HG02678 (cell line): ENCODE results near the gene GSTCD.
"Not testable (repeated sequence)": the region's sequence is repeated elsewhere in the genome, so short reads cannot be mapped to it uniquely, and the experiment has no call there.

ENCODE experiments used
- ATAC-seq: cut with Tn5 transposase; IDR thresholded peaks from one replicate; pipeline ENCODE4 v1.9.1; 2021; ENCODE audit warnings: mild to moderate bottlenecking, moderate library complexity; ENCODE audit not compliant: unreplicated experiment

Gene GSTCD, protein sequence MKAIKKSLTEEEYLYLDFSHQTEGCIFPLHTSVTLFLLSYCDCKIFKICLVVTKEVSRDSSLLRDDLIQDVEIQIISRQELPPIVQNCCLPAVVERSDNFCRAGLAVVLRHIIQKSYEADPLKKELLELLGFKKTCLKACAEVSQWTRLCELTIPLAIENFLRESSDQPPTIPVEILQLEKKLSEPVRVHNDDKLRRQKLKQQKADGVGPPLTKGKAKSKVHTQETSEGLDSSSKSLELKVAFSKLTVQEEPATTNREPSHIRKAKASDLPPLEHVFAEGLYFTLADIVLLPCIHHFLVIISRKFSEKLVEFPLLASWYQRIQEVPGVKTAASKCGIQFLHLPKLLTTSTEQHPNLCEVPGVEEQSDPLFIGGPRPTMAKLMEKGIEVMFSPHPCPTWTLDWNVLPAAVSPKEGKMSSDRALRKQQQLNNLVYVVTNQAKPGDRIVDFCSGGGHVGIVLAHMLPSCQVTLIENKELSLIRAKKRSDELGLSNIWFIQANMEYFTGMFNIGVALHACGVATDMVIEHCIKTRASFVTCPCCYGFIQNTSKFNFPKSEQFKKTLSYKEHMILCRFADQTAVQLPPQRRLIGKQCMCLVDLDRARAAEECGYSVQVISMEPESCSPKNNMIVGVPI

DNA sequence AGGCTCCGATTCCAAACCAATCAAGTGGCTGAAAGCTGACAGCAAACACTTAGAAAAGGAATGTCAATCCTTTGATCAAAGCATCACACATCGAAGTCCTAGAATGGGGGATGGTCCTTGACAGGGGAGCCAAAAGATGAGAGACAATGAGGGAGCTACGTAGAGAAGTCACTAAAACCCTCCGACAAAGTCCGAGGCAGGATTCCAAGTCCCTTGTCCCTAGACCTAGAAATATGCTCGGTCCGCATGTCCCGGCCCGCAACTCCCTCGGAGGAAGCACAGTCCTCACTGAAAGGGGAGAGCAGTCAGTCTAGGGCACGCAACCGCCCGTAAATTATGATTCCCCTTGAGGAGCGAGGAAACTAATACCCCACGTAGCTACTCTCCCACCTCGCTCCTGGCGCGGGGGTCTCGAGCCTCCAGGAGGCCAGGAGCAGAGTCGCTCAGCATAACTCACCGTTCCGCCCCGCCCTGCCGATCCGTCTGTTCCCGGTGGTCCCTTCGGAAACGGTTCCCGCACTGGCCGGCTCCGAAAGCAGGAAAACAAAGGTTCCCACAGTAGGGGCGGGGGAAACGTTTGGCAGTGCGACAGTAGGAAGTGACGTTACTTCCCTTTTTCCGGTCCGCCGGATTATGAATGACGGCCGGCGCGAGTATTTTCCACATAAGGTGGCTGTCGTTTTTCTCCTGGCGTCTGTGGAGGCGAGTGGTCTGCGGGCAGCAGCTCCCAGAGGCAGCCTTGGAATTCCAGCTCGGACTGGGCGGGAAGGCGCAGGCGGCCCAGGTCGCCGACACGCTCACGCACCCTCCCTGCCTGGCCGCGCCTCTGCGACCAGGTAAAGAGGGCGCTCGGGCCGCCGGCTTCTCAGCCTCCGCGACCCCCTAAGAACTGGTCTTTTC is at the start of gene GSTCD, which contains the start of gene INTS12:
TSS of gene GSTCD (plus strand) at position 604 of the 900 bp plus-strand sequence. CDS start 8,830 bp downstream, outside the sequence.
TSS of gene INTS12 (minus strand) at position 509 of the 900 bp plus-strand sequence. CDS start 8,684 bp downstream, outside the sequence.
- peak; percentile 81 for ATAC-seq

DNA sequence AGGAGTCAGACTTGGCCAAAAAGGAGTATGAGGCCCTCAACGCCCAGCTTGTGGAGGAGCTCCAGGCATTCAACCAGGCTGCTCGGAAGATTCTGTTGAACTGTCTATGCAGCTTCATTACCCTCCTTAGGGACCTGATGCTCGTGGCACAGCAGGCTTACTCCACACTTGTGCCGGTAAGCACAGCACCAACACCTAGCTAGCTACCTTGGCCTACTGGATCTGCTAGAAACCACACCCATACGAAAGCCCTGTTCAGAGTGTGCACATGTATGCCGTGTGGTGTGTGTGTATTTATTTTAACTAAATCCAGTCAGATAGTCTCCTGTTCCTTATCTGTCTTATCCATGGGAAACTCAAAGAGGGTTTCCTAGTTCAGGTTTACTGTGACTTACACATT is 49.4 kb upstream of the GSTCD start:
- ATAC-seq: no peak

DNA sequence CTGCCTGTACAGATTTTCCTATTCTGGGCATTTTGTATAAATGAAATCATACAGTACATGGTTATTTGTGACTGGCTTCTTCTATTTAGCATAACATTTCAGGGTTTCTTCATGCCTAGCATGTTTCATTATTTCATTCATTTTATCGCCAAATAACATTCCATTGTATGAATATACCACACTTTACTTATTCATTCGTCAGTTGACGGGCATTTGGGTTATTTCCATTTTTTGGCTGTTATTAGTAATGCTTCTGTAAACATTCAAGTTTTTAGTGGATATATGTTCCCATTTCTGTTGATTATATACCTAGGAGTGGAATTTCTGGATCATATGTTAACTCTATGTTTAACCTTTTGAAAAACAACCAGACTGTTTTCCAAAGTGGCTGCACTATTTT is 47.6 kb upstream of the GSTCD start:
- ATAC-seq: no peak

DNA sequence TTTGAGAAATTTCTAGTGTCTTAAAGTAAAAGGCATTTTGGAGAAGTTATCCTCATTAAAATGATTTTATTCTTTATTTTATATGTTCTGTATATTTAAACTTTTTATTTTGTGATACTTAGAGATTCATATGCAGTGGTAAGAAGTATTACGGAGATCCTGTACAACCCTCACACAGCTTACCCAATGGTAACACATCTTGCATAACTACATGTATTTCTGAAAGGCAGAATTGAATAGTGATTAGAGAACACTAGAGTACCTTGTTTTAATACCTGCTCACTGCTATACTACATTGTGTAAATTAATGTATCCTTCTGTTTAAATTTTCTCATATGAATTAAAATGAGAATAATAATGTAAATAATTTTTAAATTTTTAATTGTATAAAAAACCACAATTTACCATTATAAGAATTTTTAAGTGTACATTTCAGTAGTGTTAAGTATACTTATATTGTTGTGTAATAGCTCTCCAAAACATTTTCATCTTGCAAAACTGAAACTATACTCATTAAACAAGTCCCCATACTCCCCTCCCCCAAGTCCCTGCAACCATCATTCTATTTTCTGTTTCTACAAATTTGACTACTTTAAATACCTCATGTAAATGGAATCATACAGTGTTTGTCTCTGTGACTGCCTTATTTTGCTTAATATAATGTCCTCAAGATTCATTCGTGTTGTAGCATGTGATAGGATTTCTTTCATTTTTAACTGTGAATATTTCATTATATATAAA is 45.5 kb upstream of the GSTCD start:
- no peak for ATAC-seq

DNA sequence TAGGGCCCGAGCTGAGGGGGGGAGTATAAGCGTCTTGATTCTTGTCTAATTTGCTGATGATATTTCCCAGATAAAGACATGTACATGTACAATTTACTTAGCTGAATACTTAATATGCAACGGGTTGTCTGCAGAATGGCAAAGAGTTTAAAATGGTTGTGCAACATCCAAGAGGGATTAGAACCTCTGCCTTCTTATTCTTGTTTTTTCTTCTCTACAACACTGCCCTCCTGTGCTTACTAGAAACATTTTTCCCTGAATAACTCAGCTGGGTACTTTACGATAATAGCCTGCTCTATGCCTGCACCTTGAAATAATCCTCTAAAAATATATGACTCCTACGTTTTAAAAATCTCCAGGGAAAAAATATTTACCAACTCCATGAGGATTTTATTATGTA is 41.9 kb upstream of the GSTCD start:
- no peak for ATAC-seq

DNA sequence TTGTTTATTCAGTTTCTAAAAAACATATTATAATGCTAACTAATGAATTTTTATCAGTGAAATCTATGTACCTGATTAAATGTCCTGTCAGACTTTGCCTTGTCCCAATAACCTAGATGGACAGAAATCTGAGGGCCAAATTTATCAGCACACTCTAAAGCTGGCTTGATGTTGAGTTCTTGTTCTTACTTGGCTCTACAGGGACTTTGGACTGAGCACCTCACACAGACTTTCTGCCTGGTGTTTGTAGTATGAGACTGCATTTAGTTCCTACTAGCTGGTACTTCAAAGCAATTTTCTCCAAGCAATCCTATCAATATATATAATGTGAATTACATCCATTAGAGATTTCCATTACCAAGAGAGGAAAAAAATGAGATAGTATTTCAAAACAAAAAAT is 37.9 kb upstream of the GSTCD start:
- no peak for ATAC-seq

DNA sequence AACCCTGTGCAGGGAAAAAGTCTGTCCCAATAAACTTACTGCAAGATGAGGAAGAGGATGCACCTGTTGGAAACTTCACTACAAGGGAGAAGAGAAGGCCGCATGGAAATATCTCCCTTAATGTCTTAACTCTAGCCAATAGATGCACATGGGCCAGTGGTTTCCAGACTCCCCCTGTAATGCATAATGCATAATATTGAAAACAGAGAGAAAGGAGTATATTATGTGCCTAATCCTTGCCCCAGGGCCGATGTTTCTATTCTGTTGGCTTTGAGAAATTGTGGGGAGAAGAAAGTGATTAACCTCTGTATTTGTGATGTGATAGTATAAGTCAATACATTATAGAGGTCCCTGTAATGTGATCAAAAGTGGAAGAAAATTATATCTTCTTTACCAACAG is 37.3 kb upstream of the GSTCD start:
- ATAC-seq: no peak

DNA sequence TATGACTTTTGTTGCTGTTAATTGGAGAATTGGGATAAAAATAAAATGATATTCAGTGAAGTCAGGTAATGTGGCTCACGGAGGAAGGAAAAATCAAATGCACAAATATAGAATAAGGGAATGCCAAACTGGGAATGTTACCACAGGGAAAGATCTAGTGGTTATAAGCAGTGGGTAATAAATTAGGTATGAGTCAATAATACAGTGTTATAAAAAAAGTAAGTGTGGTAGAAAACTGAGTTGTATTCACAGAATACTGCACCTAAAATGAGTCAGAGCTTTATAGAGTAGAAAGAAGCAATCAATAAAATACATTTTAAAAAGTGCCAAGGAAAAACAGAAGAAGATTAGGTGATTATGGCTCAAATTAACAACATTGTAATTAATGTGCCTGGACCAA is 34.6 kb upstream of the GSTCD start:
- no peak for ATAC-seq

DNA sequence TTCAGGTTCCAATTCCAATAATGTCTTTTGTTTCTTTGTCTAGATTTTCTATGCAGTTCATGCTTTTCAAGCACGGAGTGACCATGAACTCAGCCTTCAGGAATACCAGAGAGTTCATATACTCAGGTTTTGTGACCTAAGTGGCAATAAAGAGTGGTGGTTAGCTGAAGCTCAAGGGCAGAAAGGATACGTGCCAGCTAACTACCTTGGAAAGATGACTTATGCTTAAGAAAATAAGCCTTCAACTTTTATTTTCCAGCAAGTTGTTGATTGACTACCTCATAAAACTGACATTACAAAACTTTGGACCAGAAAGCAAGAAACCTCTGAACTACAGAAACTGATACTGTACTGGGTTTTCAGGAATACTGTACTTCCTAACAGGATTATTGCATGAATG is 30.9 kb upstream of the GSTCD start:
- no peak for ATAC-seq

DNA sequence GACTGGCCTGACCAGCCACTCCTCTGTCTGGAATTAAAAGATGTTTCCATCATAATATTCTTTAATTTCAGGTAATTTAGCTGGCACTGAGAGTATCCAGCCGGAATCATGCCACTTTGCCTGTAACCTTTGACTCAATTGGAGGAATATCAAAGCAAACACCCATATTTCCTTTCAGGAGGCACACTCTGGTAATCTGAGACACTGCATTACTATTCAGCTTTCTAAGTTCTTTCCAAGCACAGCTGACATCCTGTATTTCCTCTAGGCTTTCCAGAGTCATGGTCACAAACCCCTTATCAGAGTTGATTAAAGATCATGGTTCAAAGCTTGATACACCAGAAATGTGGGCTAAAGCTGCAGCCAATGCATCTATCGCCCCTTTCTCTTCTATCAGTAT is 29.4 kb upstream of the GSTCD start:
- ATAC-seq: no peak

DNA sequence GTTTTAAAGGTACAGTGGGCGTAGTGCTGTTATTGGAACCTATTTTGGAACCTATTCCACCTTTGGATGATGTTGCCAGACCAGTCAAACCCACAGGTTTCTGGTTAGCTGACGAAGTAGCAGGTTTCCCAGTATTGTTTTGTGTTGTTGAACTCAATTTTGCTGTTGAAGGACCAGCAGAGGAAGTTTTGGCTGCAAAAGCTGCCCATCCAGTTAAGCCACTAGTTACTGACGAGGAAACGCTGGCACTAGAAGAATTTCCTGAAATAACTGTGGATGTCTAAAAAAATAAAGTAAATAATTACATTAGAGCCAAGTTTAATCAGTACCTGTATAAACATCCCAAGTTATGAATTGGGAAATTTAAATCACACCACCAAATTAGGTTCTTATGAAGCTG is 25.5 kb upstream of the GSTCD start:
- ATAC-seq: no peak

DNA sequence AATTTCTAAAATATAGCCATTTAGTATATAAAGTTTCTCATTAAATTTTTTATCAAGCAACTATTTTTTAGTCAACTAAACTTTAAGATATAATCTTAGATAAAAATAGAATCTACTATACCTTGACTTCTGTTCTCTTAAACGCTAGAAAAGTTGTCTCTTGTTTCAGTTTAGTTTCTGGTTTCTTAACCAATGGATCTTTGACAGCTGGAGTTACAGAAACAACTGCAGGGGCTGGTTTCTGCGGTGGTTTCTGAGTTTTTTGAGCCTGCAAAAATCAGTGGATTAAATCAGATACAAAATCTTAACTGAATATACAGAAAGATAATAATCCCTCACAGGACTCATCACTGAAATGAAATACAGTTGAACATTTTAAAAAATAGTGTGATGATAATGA is 22.0 kb upstream of the GSTCD start:
- ATAC-seq: no peak

DNA sequence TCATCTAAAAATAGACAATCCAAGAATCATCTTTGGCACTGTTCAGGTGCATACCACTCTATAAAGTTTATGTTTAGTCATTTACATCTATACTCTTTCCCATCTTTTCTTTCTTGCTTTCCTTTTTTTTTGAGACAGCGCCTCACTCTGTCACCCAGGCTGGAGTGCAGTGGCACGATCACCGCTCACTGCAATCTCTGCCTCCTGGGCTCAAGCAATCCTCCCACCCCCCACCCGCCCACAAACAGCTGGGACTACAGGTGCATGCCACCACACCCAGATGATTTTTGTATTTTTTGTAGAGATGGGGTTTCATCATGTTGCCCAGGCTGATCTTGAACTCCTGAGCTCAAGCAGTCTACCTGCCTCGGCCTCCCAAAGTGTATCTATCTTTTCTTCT is 13.8 kb upstream of the GSTCD start:
- ATAC-seq: not testable (repeated sequence)

DNA sequence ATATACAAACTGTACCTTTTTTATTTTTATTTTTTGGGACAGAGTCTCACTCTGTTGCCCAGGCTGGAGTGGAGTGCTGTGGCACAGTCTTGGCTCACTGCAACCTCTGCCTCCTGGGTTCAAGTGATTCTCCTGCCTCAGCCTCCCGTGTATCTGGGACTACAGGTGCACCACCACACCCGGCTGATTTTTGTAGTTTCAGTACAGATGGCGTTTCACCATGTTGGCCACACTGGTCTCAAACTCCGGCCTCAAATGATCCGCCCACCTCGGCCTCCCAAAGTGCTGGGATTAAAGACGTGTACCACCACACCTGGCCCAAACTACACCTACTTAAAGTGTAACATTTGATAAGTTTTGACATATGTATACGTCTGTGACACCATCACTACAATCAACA is 12.8 kb upstream of the GSTCD start:
- ATAC-seq: not testable (repeated sequence)

DNA sequence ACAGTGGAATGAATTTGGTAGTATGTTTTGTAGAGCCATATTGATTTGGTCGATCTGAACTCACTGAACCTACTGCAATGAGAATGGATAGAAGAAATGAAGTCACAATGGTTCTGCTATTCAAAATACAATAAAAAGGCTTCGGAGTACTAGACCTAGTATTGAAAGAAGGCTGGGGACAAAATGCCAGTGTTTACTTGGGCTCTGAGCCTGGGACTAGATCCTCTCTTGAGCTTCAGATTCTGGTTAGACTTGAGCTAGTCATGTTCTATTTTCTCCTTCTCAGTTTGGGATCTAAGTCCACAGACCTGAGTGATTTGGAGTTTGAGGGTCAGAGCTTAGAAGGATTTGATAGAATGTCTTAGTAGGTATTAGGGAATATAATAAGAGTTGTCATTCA is 10.0 kb upstream of the GSTCD start:
- ATAC-seq: no peak

DNA sequence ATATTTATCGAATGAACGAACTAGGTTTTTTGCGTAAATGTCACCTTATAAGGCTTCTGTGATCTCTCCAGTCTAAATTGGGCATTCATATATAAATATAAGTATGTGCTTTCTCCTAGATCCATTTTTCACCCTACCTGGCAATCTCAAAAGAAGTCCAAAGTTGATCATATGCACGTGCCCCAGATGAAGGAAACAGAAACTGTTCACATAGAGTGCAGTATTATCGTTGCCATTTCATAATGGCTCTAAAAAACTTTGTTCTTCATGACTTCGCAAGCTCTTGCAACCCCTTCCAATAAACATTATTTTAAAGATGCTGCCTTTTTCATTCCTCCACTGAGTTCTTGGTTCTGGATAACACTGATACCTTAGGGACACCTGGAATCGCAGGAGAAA is 803 bp upstream of the GSTCD start:
- no peak for ATAC-seq

DNA sequence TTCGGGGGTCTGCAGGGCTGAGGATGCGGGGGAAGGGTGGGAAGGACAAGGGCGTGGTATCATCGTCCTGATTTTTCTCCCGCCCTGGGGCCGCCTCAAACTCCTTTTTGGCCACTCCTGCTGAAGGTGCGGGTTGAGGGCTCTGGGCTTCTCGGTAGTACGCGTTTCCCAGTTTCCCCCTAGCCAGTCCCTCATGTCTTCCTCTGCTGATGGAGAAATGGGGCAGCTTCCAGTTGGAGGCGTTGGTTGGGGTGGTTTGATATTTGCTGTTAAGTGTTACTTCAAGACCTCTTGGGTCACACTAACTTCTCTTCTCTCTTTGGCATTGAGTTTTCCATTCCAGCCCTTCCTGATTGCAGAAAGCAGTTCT is 482 bp downstream of the GSTCD start:
- ATAC-seq: peak; percentile 34

DNA sequence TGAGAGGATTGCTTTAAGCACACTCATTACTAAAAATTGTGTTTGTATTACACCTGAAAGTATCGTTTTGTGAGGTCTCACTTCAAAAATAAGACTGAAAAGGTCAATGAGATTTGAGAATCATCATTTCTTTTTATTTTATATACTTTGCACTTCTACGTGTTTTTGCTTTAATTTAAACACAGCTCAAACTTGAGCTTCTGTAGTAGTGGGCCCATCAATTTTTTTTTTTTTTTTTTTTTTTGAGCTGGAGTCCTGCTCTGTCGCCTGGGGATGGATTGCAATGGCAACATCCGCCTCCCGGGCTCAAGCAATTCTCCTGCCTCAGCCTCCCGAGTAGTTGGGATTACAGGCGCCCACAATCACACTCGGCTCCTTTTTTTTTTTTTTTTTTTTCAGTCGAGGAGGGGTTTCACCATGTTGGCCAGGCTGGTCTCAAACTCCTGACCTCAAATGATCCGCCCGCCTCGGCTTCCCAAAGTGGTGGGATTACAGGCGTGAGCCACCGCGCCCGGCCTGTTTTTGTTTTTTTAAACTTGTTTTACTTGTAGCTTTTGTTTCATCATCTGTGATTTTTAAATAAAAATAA is 1.5 kb downstream of the GSTCD start:
- ATAC-seq: no peak

DNA sequence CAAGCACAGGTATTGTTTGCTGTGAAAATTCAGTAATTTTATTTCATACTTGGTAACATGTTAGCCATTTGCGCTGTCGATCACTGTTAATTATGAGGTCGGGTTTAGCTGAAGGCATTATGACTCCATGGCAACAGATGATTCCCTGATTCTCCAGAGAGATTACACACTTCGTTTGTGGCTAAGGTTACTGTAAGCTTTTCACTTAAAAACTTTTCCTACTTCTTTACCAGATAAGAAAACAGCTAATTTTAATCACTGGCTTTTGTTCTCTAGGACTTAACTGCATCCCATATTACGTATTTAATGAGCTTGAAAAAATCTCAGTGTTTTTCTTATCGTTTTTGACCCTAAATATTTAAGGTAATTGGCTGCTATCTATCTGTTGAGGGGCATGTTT is 2.1 kb downstream of the GSTCD start:
- no peak for ATAC-seq

DNA sequence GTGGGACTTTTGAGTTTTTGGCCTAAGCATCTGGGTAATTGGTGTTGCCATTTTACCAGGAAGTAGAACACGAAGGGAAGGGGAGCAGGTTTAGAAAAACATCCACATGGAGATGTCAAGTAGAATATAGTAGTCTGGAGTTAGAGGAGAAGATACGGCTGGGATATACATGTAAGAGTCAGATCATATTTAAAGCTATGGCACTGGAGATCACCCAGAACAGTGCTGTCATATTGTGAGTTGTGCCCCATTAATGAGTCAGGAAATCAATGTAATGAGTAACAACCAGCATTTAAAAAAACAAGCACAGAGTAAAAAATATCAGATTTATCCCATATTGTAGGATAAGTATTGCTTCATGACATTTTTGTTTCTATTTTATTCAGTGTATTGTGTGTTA is 4.2 kb downstream of the GSTCD start:
- no peak for ATAC-seq
